ENCODE measurements around the gene BSND. TPM values are rescaled to one million over a fixed set of nuclear protein-coding genes. Genes with fewer than 3 reads are reported as not detected.
A peak's percentile ranks its signal among the peaks of the same experiment; 100 is the strongest.

BSND gene
- total RNA-seq, 4 donors from 2014 or later, result not detected

GRCh38 chr1:55040083-55040932 is 41.6 kb downstream of the BSND start:
- ATAC-seq, result no peak
- 3 to 11% methylated on average over 6 to 12 of the region's 49 CpGs for WGBS, 2 donors (ENCODE audit: low coverage in 1 of 2)
- Histone ChIP-seq H3K4me3 (peak overlapping the region in 1 of 2 donors; percentile 30), H3K36me3 (no peaks in the 10 kb centered on the region), H3K9me3 (no peaks in the 10 kb centered on the region), H3K4me1 (peaks cover 0 to 18% (median 0%) of the 10 kb centered on the region in 3 donors), H3K27me3 (peaks cover 50% of the 10 kb centered on the region), H3K27ac (no peak overlapping the region)
- TF ChIP-seq CTCF (IDR thresholded peaks at IDR 0.05) (no peak), POLR2AphosphoS5 (IDR thresholded peaks at IDR 0.05) (no peak), POLR2A (IDR thresholded peaks at IDR 0.05) (no peak)

- Histone ChIP-seq H3K4me3 (no peak overlapping the region), H3K4me1 (peaks cover 0 to 18% (median 0%) of the 10 kb centered on the region in 3 donors), H3K9me3 (no peaks in the 10 kb centered on the region), H3K27ac (no peak overlapping the region), H3K36me3 (no peaks in the 10 kb centered on the region), H3K27me3 (peaks cover 50% of the 10 kb centered on the region)
- TF ChIP-seq CTCF (IDR thresholded peaks at IDR 0.05) (no peak), POLR2A (IDR thresholded peaks at IDR 0.05) (no peak), EP300 (IDR thresholded peaks at IDR 0.05) (no peak), POLR2AphosphoS5 (IDR thresholded peaks at IDR 0.05) (no peak)
- 80% methylated on average over 1 of the region's 5 CpGs; no CpG with 5 or more reads in 1 of the 2 donors for WGBS, 2 donors (ENCODE audit: low coverage in 1 of 2)
- ATAC-seq, result no peak
Observed at GRCh38 chr1:55040933-55041494, 42.3 kb downstream of the BSND start.

GRCh38 chr1:55041613-55042012 is 42.9 kb downstream of the BSND start:
- 67 to 80% methylated on average over 3 of the region's 3 CpGs for WGBS, 2 donors (ENCODE audit: low coverage in 1 of 2)
- Histone ChIP-seq H3K36me3 (no peaks in the 10 kb centered on the region), H3K27ac (no peak overlapping the region), H3K27me3 (peaks cover 47% of the 10 kb centered on the region), H3K9me3 (no peaks in the 10 kb centered on the region), H3K4me1 (peaks cover 0 to 18% (median 0%) of the 10 kb centered on the region in 3 donors), H3K4me3 (no peak overlapping the region)
- TF ChIP-seq EP300 (IDR thresholded peaks at IDR 0.05), result no peak
- no peak for TF ChIP-seq POLR2AphosphoS5 (IDR thresholded peaks at IDR 0.05)
- no peak for TF ChIP-seq CTCF (IDR thresholded peaks at IDR 0.05)
- TF ChIP-seq POLR2A (IDR thresholded peaks at IDR 0.05), result no peak
- ATAC-seq, result no peak

- no peaks in the 10 kb centered on the region for H3K9me3 ChIP-seq
- no peak overlapping the region for H3K4me3 ChIP-seq
- no peaks in the 10 kb centered on the region for H3K36me3 ChIP-seq
- peaks cover 33% of the 10 kb centered on the region for H3K27me3 ChIP-seq
- 89 to 100% methylated on average over 1 of the region's 2 CpGs for WGBS, 2 donors (ENCODE audit: low coverage in 1 of 2)
- peaks cover 0 to 18% (median 0%) of the 10 kb centered on the region in 3 donors for H3K4me1 ChIP-seq
- H3K27ac ChIP-seq, result no peak overlapping the region
- no peak for TF ChIP-seq EP300 (IDR thresholded peaks at IDR 0.05)
- no peak for TF ChIP-seq POLR2A (IDR thresholded peaks at IDR 0.05)
- TF ChIP-seq CTCF (IDR thresholded peaks at IDR 0.05), result no peak
- TF ChIP-seq POLR2AphosphoS5 (IDR thresholded peaks at IDR 0.05), result no peak
- no peak for ATAC-seq
Observed at GRCh38 chr1:55043011-55043410, 44.3 kb downstream of the BSND start.
